HTERT RPE-1 (cell line): ENCODE measurements around the gene SLC25A33.

ENCODE experiments used
- in situ Hi-C: fragments of 300-500 bp; cut with MboI; formaldehyde crosslinking; loops from 4 replicates; pipeline ENCODE4 v1.14.3; 2020; ENCODE audit warnings: low sequenced_read_pairs

Gene SLC25A33

GRCh38 chr1:9586147-9586766 is 47.0 kb downstream of the SLC25A33 start:
- in situ Hi-C loops, result no loop called here

- in situ Hi-C loops, result no loop called here
Measured at GRCh38 chr1:9588551-9589143, 49.4 kb downstream of the SLC25A33 start, which contains the start of gene TMEM201. Gene TMEM201 (plus strand): TSS chr1:9588911. CDS start chr1:9588931, 20 bp downstream.

GRCh38 chr1:9589144-9589718 is 50.0 kb downstream of the SLC25A33 start:
- in situ Hi-C loops, result no loop called here

GRCh38 chr1:9589719-9590157 is 50.5 kb downstream of the SLC25A33 start:
- in situ Hi-C loops, result no loop called here

- in situ Hi-C loops, result no loop called here
Measured at GRCh38 chr1:9590201-9590600, 50.9 kb downstream of the SLC25A33 start.

- in situ Hi-C loops, result no loop called here
Measured at GRCh38 chr1:9590945-9591668, 51.8 kb downstream of the SLC25A33 start.

GRCh38 chr1:9591669-9592509 is 52.6 kb downstream of the SLC25A33 start:
- in situ Hi-C loops, result no loop called here

- in situ Hi-C loops, result no loop called here
Measured at GRCh38 chr1:9592510-9593075, 53.3 kb downstream of the SLC25A33 start.

- in situ Hi-C loops, result no loop called here
Measured at GRCh38 chr1:9593147-9593491, 53.9 kb downstream of the SLC25A33 start.

GRCh38 chr1:9593492-9594465 is 54.5 kb downstream of the SLC25A33 start:
- in situ Hi-C loops, result no loop called here

- in situ Hi-C loops, result no loop called here
Measured at GRCh38 chr1:9594471-9595155, 55.3 kb downstream of the SLC25A33 start.

- in situ Hi-C loops, result no loop called here
Measured at GRCh38 chr1:9595156-9595967, 56.1 kb downstream of the SLC25A33 start.

GRCh38 chr1:9595968-9596340 is 56.7 kb downstream of the SLC25A33 start:
- in situ Hi-C loops, result no loop called here

GRCh38 chr1:9596415-9597123 is 57.3 kb downstream of the SLC25A33 start:
- in situ Hi-C loops, result no loop called here

GRCh38 chr1:9597361-9598315 is 58.4 kb downstream of the SLC25A33 start:
- in situ Hi-C loops, result no loop called here

GRCh38 chr1:9598316-9598700 is 59.0 kb downstream of the SLC25A33 start:
- in situ Hi-C loops, result no loop called here
